Activated CD8-positive, alpha-beta memory T cell treated with anti-CD3 and anti-CD28 coated beads, Interleukin-2, amount 50 U/mL, for 1 hour (primary cell): ENCODE measurements around the gene PRR7.

Source experiments
- DNase-seq: peaks from one replicate; pipeline ENCODE4 v3.0.0-alpha.2; 2020; ENCODE audit errors: extremely low read depth

The PRR7 gene

DNA sequence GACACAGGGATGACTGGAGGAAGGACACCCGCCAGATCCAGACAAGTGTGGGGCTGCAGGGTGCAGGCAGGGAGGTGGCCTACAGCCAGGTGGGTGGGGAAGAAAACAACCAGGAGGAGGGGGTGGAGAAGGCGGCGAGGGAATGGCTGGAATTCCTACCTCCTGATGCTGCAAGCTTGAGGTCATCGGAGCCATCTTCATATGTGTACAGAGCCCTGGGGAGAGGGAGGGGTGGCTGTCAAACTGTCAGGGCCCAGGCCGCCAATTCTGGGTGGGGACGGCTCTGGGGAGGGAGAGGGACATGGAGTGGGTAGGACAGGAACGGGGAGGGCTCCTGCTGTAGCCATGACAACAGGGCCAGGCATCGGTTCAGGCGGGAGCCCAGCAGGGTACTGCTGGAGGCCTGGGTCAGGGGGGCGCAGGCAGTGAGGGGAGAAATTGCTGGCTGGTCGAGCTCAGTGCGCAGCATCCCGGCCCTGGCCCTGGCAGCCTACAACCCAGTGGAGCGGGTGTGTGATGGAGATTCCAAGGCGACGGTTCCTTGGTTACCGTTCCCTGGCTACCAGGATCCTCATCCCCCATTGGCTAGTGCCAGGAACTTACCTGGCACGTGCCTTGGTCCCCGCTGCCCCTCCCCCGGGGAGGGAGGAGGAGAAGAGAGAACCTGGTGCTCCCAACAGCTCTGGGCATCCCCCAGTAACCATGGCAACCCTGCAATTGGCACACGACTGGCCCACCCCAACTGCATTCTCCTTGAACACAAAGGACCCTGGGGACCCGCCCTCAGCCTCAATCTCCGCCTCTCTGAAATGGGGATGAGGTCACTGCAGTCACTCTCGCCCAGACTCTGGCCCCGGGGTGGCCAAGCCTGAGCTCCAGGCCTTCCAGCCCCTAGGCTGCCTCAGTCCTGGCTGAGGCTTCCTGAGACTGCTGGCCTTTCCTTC, 22.3 kb downstream of the PRR7 start:
- DNase-seq = no peak

- DNase-seq = no peak
Observed at GRCh38 chr5:177469750-177470525, 23.3 kb downstream of the PRR7 start.

DNA sequence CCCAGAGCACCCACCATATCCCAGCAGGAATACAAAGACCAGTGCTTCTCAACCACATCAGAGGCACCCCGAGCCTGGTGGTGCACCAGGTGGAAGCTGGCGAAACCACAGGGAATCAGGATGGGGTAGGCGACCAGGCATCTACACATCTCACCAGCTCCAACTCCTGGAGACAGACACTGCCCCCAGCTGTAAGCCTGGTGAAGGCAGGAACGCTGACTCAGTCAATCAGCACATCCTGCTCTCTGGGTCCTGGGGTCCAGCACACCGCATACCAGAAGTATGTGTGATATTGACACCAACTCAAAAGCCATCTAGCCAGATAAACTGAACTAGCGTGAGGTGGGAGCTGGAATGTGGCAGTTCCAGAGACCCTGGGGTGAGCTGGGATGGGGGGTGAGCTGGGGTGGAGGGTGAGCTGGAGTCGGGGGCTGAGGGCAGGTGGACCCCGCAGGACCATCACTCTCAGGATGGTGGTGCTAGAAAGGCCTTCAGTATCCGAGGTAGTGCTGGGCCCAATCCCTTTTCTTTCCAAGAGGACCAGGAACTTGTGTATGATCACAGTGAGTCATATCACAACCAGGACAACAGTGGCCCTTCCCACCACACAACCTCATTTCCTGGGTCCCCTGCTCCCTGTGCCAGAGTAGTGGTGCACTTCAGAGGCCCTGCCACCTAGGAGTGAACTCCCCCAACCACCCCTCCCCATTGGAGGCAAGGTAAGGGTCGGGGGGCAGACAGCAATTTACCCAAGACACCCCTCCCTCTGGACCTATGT, 24.3 kb downstream of the PRR7 start:
- no peak for DNase-seq

DNA sequence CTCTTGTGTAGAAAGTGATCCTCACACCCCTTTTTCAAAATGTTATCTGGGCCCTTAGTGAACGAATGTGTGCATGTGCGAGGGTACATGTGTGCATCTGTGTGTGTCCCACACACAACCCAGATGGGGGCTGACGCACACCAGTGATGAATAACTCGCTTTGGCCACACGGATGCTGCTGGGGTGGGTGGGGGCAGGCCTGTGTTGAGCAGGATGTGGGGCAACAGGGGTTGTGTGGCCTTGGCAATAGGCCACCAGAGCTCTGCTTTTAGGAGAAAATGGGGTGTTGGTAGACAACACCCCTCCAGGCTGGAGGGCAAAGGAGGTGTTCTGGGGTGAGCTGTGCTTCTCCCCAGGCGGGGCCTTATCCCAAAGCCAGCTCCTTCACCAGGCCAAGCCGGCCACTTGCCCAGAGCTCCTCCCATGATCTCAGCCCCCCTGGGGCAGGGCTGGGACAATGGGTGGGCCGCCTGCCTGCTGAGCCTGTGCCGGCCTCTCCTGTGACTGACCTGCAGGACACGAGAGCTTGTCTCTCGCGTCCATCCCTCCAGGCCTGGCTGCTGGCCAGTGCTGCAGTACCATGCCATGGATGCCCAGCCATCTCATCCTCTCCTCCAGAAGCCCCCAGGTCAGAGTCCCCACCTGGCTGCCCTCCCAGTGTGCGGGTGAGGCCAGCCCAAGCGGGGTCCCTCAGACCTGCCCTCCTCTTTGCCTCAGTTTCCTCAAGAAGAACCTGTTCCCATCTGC, 25.2 kb downstream of the PRR7 start:
- no peak for DNase-seq

DNA sequence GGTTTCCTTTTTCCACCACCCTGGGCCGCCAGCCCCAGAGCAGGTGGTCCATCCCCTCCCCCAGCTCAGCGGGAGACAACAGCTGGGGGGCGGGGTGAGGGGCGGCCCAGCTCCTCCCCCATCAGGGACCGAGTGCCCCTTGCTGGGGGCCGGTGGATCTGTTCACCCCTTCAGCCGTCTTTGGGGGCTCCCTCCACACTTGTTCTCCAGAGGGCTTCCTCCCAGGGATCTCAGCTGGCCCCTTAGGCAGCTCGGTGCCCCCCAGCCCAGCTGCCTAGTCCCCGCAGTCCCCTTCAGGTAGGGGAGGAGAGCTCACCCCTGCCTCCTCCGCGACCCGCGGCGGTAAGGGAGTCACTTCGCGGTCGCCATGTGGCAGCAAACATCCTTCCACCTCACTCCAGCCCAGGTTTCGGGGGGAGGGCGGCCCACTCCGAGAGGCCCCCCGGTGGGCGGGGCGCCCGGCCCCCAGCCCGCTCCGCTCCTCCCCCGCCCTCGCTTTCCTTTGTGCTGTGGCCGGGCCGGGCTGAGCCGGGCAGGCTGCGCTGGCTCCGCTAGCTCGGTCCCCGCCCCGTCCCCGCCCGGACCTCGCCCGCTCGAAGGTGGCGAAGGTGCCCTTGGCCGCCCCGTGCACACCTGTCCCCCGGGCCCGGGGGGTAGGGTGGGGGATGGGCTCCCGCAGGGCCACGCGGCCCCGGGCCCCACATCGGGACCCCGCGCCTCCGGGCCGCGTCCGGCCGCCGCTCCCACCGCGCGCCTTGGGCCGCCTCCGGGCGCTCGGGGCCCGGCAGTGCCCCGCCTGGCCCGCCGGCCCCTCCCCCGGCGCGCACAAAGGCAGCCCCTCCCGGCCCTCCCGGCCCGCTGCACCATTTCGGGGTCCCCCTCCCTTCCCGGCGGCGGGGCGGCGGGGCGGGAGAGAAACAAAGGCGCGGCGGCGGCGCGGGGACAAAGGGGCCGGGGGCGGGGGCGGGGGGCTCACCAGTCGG, 26.1 kb downstream of the PRR7 start:
- no peak for DNase-seq

DNA sequence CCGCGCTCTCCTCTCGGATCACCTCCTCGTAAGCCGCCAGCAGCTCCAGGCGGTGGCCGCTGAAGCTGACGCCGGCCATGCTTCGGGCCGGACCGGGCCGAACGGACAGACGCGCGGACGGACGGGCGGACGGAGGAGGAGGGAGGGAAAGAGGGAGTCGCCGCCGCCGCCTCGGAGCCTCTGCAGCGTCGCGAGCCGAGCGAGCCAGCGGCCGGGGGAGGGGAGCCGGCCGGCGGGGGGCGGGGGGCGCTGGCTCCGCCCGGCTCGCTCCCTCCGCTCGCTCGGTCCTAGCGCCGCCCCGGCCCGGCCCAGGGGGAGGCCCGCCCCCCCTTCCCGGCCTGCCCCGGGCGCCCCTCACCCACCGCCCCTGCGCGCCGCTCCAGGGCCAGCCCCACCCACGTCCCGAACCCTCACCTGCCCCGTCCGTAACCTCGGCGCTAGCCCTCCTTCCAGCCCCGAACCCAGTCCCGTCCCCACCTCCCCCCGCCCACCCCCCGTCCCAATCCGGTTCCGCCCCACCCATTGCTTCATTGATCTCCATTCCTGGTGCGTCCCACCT, 26.9 kb downstream of the PRR7 start, which contains the start of gene DBN1:
TSS of gene DBN1 (minus strand) at position 192 of the 559 bp plus-strand sequence. CDS start at position 79, 113 bp downstream.
- no peak for DNase-seq

DNA sequence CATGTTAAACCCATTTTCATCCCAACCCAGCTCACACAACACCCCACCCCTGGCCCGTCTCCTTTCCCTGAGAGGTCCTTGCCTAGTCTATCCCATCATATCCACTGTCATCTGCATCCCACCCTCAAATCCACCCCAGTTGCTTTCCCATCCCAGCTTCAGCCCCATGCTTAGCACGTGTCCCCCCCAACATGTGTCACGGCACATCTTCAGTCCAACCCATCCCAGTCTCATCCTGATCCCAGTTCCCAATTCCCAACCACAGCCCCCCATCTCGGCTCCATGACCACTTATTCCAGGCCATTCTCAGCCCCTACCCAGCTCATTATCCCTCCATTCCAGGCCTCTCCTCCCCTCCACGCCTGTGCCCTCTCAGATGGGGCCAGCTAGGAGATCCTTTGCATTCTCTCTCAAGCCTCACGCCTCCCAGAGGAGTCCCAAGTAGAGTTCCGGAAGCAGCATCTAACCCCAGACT, 27.4 kb downstream of the PRR7 start:
- DNase-seq = no peak

GRCh38 chr5:177474846-177475562, 28.4 kb downstream of the PRR7 start:
- DNase-seq = no peak

DNA sequence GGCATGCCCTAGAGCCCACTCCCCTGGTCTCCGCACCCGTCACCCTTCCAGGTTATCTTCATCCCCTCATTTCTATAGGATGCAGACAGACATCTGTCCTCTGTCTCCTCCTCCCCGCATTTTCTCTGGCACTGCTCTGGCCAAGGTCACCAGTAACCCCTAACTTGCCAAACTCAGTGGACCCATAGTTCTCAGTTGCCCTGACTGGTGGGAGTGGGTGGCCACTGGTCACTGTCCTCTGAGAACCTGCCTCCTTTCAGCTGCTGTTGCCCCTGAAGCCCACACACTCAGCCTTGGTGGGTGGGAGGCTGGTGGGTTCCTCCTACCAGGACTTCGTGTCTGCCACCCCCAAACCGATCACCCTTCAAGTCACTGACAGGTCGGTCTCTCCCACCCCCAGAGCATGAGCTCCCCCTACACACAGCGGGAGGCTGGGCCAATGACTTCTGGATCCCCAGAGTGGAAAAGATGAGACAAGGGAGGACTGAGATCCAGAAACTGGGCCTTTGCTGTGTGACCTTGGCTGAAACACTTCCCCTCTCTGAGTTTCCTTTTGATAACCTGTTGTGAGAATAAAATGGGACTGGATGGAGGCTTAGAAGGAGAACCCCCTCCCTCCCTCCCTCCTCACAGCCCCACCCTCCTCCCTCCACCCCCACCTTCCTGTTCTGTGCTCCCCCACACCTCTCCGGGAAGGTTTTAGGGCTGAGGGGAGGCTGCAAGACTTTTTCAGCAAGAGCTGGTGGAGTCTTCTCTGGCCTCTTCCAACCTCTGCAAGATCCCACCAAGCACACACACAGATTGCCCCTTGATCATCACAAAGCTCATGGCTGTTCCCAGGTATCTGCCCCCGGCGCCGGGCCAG, 29.2 kb downstream of the PRR7 start:
- DNase-seq = no peak

DNA sequence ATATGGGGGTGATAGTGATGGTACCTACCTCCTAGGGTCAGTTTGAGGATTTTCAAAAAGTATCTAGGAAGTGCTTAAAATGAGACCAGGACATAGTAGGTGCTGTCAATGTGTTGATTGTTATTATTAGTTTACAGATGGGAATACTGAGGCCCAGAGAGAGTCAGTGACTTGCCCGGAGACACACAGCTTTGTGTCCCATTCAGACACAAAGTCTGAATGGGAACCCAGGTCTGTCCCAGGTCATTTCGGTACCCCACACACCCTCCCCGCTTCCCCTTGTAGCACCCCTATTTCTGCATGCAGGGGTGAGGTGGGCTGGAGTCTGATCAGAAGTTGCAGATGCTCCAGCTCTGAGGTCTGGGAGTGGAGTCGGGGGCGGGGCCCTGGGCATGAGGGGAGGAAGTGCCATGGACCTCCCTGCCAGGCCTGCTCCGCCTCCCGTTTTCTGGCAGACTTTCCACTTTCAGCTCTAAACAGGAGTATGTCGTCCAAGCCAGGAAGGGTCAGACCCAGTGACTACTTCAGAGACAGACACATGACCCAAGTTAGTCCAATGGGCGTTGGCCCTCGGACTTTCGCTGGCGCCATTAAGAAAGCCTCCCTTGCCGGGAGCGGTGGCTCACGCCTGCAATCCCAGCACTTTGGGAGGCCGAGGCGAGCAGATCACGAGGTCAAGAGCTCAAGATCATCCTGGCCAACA, 30.1 kb downstream of the PRR7 start:
- no peak for DNase-seq

GRCh38 chr5:177477701-177478477, 31.3 kb downstream of the PRR7 start:
- DNase-seq = no peak

DNA sequence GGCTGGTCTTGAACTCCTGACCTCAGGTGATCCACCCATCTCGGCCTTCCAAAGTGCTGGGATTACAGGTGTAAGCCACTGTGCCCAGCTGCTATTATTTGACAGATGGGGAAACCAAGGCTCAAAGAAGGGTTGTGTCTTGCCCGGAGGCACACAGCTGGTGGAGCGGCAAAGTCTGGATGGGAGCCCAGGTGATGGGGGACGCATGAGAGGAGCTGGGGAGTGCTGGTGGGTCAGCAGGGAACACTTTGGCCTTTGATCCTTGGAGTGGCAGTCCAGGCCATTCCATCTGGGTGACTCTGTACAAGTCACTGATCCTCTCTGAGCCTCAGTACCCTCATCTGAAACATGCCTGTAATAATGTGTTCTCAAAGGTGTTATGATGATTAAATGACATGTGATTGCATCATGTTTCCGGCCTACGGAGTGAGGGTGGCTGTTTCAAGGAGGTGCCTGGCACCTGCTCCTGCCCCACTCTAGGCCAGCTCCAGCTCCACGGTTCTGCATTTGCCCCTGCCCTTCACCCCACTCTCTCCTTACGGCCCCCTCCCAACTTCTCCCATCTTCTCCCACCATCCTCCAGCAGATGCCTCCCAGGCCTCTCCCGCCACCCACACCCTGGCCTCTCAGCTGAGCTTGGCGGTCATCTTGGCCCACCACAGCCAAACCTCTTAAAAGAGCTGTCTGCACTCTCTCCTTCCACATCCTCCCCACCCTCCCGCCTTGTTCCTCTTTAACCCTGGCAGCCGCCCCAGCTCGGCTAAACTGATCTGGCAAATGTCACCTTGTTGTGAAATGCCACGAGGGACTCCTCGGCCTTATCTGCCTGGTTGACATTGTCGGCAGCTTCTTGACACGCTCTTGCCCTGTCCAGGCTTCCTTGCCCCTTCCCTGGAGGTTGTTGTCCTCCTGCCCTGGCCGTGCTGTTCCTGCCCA, 32.4 kb downstream of the PRR7 start:
- no peak for DNase-seq

DNA sequence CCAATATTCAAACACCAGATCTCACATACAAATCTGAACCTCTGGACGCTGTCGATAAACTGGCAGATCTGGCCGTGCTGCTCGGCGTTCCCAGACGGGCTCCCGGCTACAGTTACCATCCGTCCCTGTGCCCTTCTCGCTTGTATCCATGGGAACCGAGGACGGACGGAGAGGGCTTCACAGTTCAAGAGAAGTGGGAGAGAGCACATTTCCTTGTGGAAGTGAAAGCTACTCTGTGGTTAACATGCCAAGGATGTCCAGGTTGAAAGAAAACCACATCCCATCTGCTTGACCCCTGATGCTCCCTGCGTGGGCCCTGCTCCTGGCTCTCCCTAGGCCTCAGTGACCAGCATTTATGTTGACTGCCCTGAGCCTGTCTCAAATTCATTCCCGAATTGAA, 33.2 kb downstream of the PRR7 start:
- no peak for DNase-seq

- DNase-seq = no peak
Observed at GRCh38 chr5:177482359-177482795, 35.8 kb downstream of the PRR7 start.

DNA sequence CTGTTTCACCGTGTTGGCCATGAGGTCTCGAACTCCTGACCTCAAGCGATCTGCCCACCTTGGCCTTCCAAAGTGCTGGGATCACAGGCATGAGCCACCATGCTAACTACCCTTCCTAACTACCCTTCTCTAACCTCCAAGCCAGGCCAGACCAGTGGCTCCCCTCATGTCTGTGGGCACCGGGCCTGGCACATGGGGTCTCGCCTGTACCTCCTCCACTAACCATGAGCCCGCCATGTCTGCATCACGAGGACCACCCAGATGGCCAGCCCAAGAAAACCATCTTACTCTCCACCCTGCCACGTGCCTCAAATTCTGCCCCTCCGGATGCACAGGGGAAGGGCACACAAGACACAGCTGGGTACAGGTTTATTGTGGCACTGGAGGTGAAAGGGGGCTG, 36.4 kb downstream of the PRR7 start:
- no peak for DNase-seq
